M059J (cell line): ENCODE data around the gene BAZ2A. TPM values are rescaled to one million over a fixed set of nuclear protein-coding genes. Genes with fewer than 3 reads are reported as not detected.

Experiments used
- total RNA-seq: library from RNA; depleted of rRNA; stranded (reverse); fragments of >200 nt; shearing (Covaris generic); gene quantifications from 2 replicates; pipeline ENCODE4 v1.2.3, GENCODE V29; 2014; rRNA removed

Gene BAZ2A
- total RNA-seq, 1 experiment from 2014 or later: 29.0 TPM

Other genes starting within 250 kb of the BAZ2A start
- 6.5 and 11.9 TPM in 2 replicates for gene TIMELESS, start 180.9 kb downstream of the BAZ2A start, total RNA-seq
- gene MIP, start 175.7 kb downstream of the BAZ2A start, total RNA-seq: 0.15 TPM in 1 of 2 replicates, not detected in the other
- gene SPRYD4, start 161.7 kb downstream of the BAZ2A start, total RNA-seq: 1.3 and 1.4 TPM in 2 replicates
- gene GLS2, start 142.2 kb downstream of the BAZ2A start, total RNA-seq: 0.32 TPM in 1 of 2 replicates, not detected in the other
- gene RBMS2, start 108.5 kb downstream of the BAZ2A start, total RNA-seq: 10.7 and 14.8 TPM in 2 replicates
- 559 and 577 TPM in 2 replicates for gene ATP5F1B, start 15.7 kb upstream of the BAZ2A start, total RNA-seq
- 112 and 181 TPM in 2 replicates for gene PTGES3, start 58.0 kb upstream of the BAZ2A start, total RNA-seq
- 1,267 and 1,373 TPM in 2 replicates for gene NACA, start 95.0 kb upstream of the BAZ2A start, total RNA-seq
- 51.0 and 52.5 TPM in 2 replicates for gene PRIM1, start 122.0 kb upstream of the BAZ2A start, total RNA-seq
- gene HSD17B6, start 133.0 kb upstream of the BAZ2A start, total RNA-seq: 0.84 and 1.5 TPM in 2 replicates